Vagina (tissue), 2 donors: ENCODE data around the gene MTO1.
A peak's percentile ranks its signal among the peaks of the same experiment; 100 is the strongest.

Experiments
- POLR2A ChIP-seq, 2 donors: fragments of 450-650 bp; IDR thresholded peaks; one replicate each; pipeline ENCODE4 v1.6.1; 2017; ENCODE audit warnings: antibody characterized with exemption in 2 of 2, mild to moderate bottlenecking in 2 of 2, moderate library complexity in 2 of 2
- TF ChIP-seq, protein P1 (sequence below), 3 experiments: fragments of 450-650 bp in 2 of 3; fragments of 200-600 bp in 1 of 3; sonication (generic) in 1 of 3; IDR thresholded peaks; one replicate each; pipeline ENCODE4 v1.5.1; 2017 to 2019; ENCODE audit warnings: antibody characterized with exemption in 3 of 3, mild to moderate bottlenecking in 2 of 3, moderate library complexity in 2 of 3

DNA sequence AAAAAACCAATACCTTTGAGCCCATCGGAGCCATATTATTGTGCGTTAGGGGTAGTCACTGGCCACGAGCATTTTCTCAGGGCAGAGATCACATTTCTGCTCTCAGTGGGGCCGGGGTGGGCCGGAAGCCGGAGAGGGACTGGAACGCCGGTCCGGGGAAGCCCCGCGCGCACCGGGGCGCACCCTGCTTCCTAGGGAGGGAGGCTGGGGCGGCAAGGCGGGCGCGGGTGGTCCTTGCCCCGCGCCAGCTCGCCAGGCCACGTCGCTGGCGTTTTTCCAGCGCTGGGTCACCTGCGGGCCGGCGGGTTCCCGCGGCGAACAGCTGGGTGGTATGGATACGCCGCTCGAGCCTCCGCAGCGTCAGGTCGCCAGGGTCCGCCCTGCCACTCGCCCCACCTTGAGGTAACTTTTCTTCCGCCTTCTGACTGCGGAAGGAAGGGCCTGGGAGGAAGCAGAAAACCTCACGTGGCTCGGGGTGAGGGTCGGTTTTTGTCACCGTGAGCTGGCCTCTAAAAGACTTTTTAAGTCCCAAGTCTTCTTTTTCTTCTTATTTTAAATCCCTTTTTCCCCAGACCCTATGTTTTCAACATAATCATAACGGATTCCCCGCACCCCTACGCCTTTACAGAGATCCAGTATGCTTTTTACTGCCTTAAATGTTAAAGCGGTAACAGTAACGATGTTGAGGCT, 62.0 kb downstream of the MTO1 start:
- TF ChIP-seq, protein P1, sequence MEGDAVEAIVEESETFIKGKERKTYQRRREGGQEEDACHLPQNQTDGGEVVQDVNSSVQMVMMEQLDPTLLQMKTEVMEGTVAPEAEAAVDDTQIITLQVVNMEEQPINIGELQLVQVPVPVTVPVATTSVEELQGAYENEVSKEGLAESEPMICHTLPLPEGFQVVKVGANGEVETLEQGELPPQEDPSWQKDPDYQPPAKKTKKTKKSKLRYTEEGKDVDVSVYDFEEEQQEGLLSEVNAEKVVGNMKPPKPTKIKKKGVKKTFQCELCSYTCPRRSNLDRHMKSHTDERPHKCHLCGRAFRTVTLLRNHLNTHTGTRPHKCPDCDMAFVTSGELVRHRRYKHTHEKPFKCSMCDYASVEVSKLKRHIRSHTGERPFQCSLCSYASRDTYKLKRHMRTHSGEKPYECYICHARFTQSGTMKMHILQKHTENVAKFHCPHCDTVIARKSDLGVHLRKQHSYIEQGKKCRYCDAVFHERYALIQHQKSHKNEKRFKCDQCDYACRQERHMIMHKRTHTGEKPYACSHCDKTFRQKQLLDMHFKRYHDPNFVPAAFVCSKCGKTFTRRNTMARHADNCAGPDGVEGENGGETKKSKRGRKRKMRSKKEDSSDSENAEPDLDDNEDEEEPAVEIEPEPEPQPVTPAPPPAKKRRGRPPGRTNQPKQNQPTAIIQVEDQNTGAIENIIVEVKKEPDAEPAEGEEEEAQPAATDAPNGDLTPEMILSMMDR (IDR thresholded peaks at IDR 0.05) = no peak
- peak in 1 of 2 donors; percentile 44 for TF ChIP-seq POLR2A (IDR thresholded peaks at IDR 0.05)
